Memory B cell (primary cell): ENCODE data around the gene TMEM59L.
A peak's percentile ranks its signal among the peaks of the same experiment; 100 is the strongest.

ENCODE experiments used
- ATAC-seq: fragments of 150-1000 bp; cut with Tn5 transposase; 2 replicates; pipeline ENCODE4 v1.10.0; 2021; ENCODE audit warnings: low read depth, mild to moderate bottlenecking, moderate library complexity
- DNase-seq, 2 donors: peaks; one replicate each; pipeline ENCODE4 v3.0.0; 2022; ENCODE audit warnings: low spot score in 2 of 2
- H3K27ac Mint-ChIP-seq: one replicate; pipeline ENCODE4 v1.8.0; 2022; ENCODE audit warnings: mild to moderate bottlenecking, moderate library complexity, mixed read lengths
- H3K27me3 Mint-ChIP-seq: one replicate; pipeline ENCODE4 v1.8.0; 2022; ENCODE audit warnings: mixed read lengths
- H3K36me3 Mint-ChIP-seq: one replicate; pipeline ENCODE4 v1.8.0; 2022; ENCODE audit warnings: mild to moderate bottlenecking, mixed read lengths
- H3K4me1 Mint-ChIP-seq: one replicate; pipeline ENCODE4 v1.8.0; 2022; ENCODE audit warnings: mixed read lengths
- H3K4me3 Mint-ChIP-seq: one replicate; pipeline ENCODE4 v1.8.0; 2022; ENCODE audit warnings: mild to moderate bottlenecking, moderate library complexity, mixed read lengths
- H3K9me3 Mint-ChIP-seq: one replicate; pipeline ENCODE4 v1.8.0; 2022; ENCODE audit warnings: mixed read lengths

TMEM59L gene

GRCh38 chr19:18633321-18633720, 20.7 kb downstream of the TMEM59L start:
- H3K36me3 Mint-ChIP-seq: no peaks in the 10 kb centered on the region
- H3K27ac Mint-ChIP-seq: no peak overlapping the region
- DNase-seq (no peak), ATAC-seq (no peak)
- H3K4me1 Mint-ChIP-seq: peaks cover 27% of the 10 kb centered on the region
- peaks cover 10% of the 10 kb centered on the region for H3K27me3 Mint-ChIP-seq
- no peak overlapping the region for H3K4me3 Mint-ChIP-seq
- H3K9me3 Mint-ChIP-seq: no peaks in the 10 kb centered on the region

- ATAC-seq (no peak), DNase-seq (no peak)
- peaks cover 9% of the 10 kb centered on the region for H3K27me3 Mint-ChIP-seq
- no peak overlapping the region for H3K4me3 Mint-ChIP-seq
- no peak overlapping the region for H3K27ac Mint-ChIP-seq
- no peaks in the 10 kb centered on the region for H3K36me3 Mint-ChIP-seq
- no peaks in the 10 kb centered on the region for H3K9me3 Mint-ChIP-seq
- H3K4me1 Mint-ChIP-seq: peaks cover 29% of the 10 kb centered on the region
These were observed 22.1 kb downstream of the TMEM59L start for GRCh38 chr19:18634612-18635297.

GRCh38 chr19:18635831-18636182, 23.1 kb downstream of the TMEM59L start:
- no peak for ATAC-seq
- peaks cover 7% of the 10 kb centered on the region for H3K27me3 Mint-ChIP-seq
- H3K9me3 Mint-ChIP-seq: no peaks in the 10 kb centered on the region
- peak overlapping the region; percentile 90 for H3K27ac Mint-ChIP-seq
- no peak for DNase-seq
- peaks cover 30% of the 10 kb centered on the region for H3K4me1 Mint-ChIP-seq
- H3K4me3 Mint-ChIP-seq: peak overlapping the region; percentile 95
- no peaks in the 10 kb centered on the region for H3K36me3 Mint-ChIP-seq

GRCh38 chr19:18636183-18636968, 23.7 kb downstream of the TMEM59L start:
- Mint-ChIP-seq H3K4me3 (peak overlapping the region; percentile 95), H3K36me3 (no peaks in the 10 kb centered on the region), H3K9me3 (no peaks in the 10 kb centered on the region), H3K4me1 (peaks cover 30% of the 10 kb centered on the region), H3K27ac (peak overlapping the region; percentile 90), H3K27me3 (peaks cover 7% of the 10 kb centered on the region)
- DNase-seq (peak; percentile 99), ATAC-seq (peak; percentile 83)

- ATAC-seq (no peak), DNase-seq (peak in 1 of 2 donors; percentile 34)
- peak within 1 kb of the TSS; percentile 90 for H3K27ac Mint-ChIP-seq
- H3K4me1 Mint-ChIP-seq: peaks cover 32% of the 10 kb centered on the region
- no peaks in the 10 kb centered on the region for H3K9me3 Mint-ChIP-seq
- H3K27me3 Mint-ChIP-seq: peaks cover 7% of the 10 kb centered on the region
- H3K4me3 Mint-ChIP-seq: peak within 1 kb of the TSS; percentile 95
- peaks cover 1% of the 10 kb centered on the region for H3K36me3 Mint-ChIP-seq
These were observed 24.4 kb downstream of the TMEM59L start, which contains the start of gene KLHL26 for GRCh38 chr19:18636969-18637629. Gene KLHL26, plus strand, starts transcription at chr19:18637028. Its CDS starts 27 bp downstream, at chr19:18637055.

GRCh38 chr19:18637673-18638630, 25.3 kb downstream of the TMEM59L start:
- Mint-ChIP-seq H3K4me3 (peak overlapping the region; percentile 95), H3K27ac (peak overlapping the region; percentile 90), H3K27me3 (peaks cover 7% of the 10 kb centered on the region), H3K36me3 (peaks cover 2% of the 10 kb centered on the region), H3K4me1 (peaks cover 33% of the 10 kb centered on the region), H3K9me3 (no peaks in the 10 kb centered on the region)
- ATAC-seq: no peak
- no peak for DNase-seq

GRCh38 chr19:18639706-18640243, 27.1 kb downstream of the TMEM59L start:
- Mint-ChIP-seq H3K27ac (no peak overlapping the region), H3K4me3 (no peak overlapping the region)

GRCh38 chr19:18644196-18645034, 31.7 kb downstream of the TMEM59L start:
- Mint-ChIP-seq H3K9me3 (no peaks in the 10 kb centered on the region), H3K4me3 (no peak overlapping the region), H3K27ac (no peak overlapping the region), H3K27me3 (no peaks in the 10 kb centered on the region), H3K36me3 (peaks cover 10% of the 10 kb centered on the region), H3K4me1 (peaks cover 26% of the 10 kb centered on the region)
- DNase-seq (no peak), ATAC-seq (peak; percentile 83)

More at GRCh38 chr19:18639706-18640243, 27.1 kb downstream of the TMEM59L start:
- H3K4me1 Mint-ChIP-seq: peaks cover 38% of the 10 kb centered on the region
- peaks cover under 1% of the 10 kb centered on the region for H3K27me3 Mint-ChIP-seq
- DNase-seq (no peak), ATAC-seq (no peak)
- H3K9me3 Mint-ChIP-seq: no peaks in the 10 kb centered on the region
- peaks cover 4% of the 10 kb centered on the region for H3K36me3 Mint-ChIP-seq

GRCh38 chr19:18645035-18645511, 32.4 kb downstream of the TMEM59L start:
- peaks cover 10% of the 10 kb centered on the region for H3K36me3 Mint-ChIP-seq
- DNase-seq (no peak), ATAC-seq (no peak)
- H3K9me3 Mint-ChIP-seq: no peaks in the 10 kb centered on the region
- H3K4me1 Mint-ChIP-seq: peaks cover 30% of the 10 kb centered on the region
- no peaks in the 10 kb centered on the region for H3K27me3 Mint-ChIP-seq
- no peak overlapping the region for H3K4me3 Mint-ChIP-seq
- H3K27ac Mint-ChIP-seq: no peak overlapping the region

- ATAC-seq (no peak), DNase-seq (no peak)
- H3K27ac Mint-ChIP-seq: no peak overlapping the region
- H3K9me3 Mint-ChIP-seq: no peaks in the 10 kb centered on the region
- H3K36me3 Mint-ChIP-seq: peaks cover 10% of the 10 kb centered on the region
- H3K4me1 Mint-ChIP-seq: peaks cover 33% of the 10 kb centered on the region
- H3K27me3 Mint-ChIP-seq: no peaks in the 10 kb centered on the region
- no peak overlapping the region for H3K4me3 Mint-ChIP-seq
These were observed 34.1 kb downstream of the TMEM59L start for GRCh38 chr19:18646535-18647370.

- no peak for DNase-seq
- H3K4me3 Mint-ChIP-seq: no peak overlapping the region
- no peaks in the 10 kb centered on the region for H3K9me3 Mint-ChIP-seq
- H3K27me3 Mint-ChIP-seq: no peaks in the 10 kb centered on the region
- H3K36me3 Mint-ChIP-seq: peaks cover 8% of the 10 kb centered on the region
- H3K4me1 Mint-ChIP-seq: peaks cover 31% of the 10 kb centered on the region
- no peak overlapping the region for H3K27ac Mint-ChIP-seq
- ATAC-seq: no peak
These were observed 34.7 kb downstream of the TMEM59L start for GRCh38 chr19:18647371-18647767.

- peaks cover 8% of the 10 kb centered on the region for H3K36me3 Mint-ChIP-seq
- H3K9me3 Mint-ChIP-seq: no peaks in the 10 kb centered on the region
- no peak overlapping the region for H3K27ac Mint-ChIP-seq
- H3K27me3 Mint-ChIP-seq: no peaks in the 10 kb centered on the region
- peaks cover 31% of the 10 kb centered on the region for H3K4me1 Mint-ChIP-seq
- H3K4me3 Mint-ChIP-seq: no peak overlapping the region
- no peak for DNase-seq
- no peak for ATAC-seq
These were observed 35.1 kb downstream of the TMEM59L start for GRCh38 chr19:18647807-18648206.
